HG03097 (cell line): Measurements from ENCODE around the gene IRF4.

ENCODE experiments used
- ATAC-seq: cut with Tn5 transposase; IDR thresholded peaks from one replicate; pipeline ENCODE4 v1.9.1; 2021; ENCODE audit not compliant: unreplicated experiment, low FRiP score

The IRF4 gene

DNA sequence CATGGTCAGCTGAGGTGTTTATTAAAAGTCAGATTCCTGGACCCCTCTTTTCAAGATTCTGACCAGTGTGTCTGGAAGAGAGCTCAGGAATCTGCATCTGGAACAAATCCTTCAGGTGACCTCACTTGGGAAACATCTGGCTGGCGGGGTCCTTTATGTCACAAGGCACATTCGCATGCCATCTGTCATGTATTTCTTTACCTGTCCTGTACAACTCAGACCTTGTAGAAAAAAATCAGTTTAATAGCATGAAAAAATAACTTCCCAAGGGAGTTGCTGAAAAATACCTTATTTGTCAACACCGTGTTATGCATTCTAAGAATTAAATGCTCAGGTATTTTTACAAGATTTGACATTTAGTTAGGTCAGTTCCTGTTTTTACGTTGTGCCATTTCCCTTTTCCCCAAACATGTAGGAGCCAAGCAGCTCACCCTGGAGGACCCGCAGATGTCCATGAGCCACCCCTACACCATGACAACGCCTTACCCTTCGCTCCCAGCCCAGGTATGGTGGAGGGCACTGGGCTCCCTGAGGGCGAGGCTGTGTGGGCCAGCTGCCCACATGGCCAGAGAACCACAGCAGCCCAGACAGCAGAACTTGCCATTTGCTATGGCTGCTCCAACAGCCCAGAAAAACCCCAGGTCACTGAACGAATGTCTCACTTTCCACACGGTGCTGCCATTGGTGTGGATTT lies 4.0 kb downstream of the IRF4 start:
- no peak for ATAC-seq

DNA sequence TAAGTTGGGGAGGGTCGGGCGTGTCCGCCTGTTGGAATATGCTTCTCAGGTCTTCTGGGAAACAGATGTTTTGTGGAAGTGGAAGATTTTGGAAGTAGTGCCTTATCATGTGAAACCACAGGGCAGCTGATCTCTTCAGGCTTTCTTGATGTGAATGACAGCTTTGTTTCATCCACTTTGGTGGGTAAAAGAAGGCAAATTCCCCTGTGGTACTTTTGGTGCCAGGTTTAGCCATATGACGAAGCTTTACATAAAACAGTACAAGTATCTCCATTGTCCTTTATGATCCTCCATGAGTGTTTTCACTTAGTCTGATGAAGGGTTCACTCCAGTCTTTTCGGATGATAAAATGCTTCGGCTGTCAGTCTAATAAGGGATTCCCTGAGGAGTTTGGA lies 4.6 kb downstream of the IRF4 start:
- ATAC-seq, result no peak

- no peak for ATAC-seq
These were observed 5.5 kb downstream of the IRF4 start for GRCh38 chr6:397056-397455.

GRCh38 chr6:397604-398003 lies 6.1 kb downstream of the IRF4 start:
- no peak for ATAC-seq

GRCh38 chr6:398065-398464 lies 6.5 kb downstream of the IRF4 start:
- no peak for ATAC-seq

DNA sequence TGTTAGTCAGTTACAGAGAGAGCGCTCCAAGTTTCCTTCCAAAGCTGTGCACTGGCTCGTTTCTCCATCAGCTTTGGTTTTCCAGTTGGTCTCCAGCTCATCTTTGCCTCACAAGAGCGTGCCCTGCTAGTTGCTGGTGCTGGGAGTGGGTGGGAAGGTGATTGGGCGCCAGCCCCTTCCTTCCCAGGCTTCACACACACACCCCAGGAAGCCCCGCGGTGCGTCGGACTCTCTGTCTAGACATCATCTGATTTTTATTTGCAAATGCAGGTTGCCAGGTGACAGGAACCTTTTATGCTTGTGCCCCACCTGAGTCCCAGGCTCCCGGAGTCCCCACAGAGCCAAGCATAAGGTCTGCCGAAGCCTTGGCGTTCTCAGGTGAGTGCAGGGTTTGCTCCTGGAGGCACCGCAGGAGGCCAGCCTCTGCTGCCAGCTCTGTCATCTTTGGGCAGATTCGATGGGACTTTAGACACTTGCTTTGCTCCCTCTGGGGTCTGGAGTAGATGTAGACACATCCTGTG lies 7.1 kb downstream of the IRF4 start:
- ATAC-seq, result no peak

GRCh38 chr6:399785-400534 lies 8.4 kb downstream of the IRF4 start:
- no peak for ATAC-seq

GRCh38 chr6:400815-401214 lies 9.3 kb downstream of the IRF4 start:
- no peak for ATAC-seq

- no peak for ATAC-seq
These were observed 9.9 kb downstream of the IRF4 start for GRCh38 chr6:401239-401993.

- no peak for ATAC-seq
These were observed 10.6 kb downstream of the IRF4 start for GRCh38 chr6:401994-402640.

- no peak for ATAC-seq
These were observed 11.5 kb downstream of the IRF4 start for GRCh38 chr6:402901-403658.

- no peak for ATAC-seq
These were observed 12.4 kb downstream of the IRF4 start for GRCh38 chr6:403659-404655.

DNA sequence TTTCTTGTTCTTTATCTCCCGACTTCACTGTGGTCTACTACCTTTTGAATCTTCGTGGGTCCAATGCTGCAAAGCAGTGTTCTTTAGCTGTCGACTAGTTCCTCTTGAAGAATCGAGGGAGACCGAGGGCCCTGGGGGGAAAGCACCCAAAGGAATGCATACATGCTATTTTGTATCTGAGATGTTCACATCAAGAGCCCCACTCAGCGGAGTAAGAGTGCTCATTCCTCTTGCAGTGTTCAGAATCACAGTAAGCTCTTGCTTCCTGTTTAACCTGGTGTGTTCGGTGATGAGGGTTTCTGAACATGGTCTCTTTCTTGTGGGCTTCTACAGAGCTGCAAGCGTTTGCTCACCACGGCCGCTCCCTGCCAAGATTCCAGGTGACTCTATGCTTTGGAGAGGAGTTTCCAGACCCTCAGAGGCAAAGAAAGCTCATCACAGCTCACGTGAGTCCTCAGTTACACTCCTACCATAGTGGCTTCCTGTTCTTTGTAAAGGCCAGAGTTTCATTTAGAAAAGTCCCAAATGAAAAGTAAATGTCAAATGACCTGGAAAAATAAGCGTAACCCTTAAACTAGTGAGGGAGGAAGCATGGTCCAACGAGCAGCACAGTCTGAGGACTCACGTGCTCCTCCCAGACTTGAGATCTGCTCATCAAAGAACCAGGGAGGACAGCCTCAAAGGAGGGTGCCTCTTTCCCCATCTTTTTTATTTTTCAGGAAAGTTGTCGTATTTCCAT lies 13.3 kb downstream of the IRF4 start:
- ATAC-seq, result no peak

DNA sequence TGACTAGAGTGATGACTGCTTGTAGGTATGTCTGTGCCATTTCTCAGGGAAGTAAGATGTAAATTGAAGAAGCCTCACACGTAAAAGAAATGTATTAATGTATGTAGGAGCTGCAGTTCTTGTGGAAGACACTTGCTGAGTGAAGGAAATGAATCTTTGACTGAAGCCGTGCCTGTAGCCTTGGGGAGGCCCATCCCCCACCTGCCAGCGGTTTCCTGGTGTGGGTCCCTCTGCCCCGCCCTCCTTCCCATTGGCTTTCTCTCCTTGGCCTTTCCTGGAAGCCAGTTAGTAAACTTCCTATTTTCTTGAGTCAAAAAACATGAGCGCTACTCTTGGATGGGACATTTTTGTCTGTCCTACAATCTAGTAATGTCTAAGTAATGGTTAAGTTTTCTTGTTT lies 16.6 kb downstream of the IRF4 start:
- no peak for ATAC-seq

DNA sequence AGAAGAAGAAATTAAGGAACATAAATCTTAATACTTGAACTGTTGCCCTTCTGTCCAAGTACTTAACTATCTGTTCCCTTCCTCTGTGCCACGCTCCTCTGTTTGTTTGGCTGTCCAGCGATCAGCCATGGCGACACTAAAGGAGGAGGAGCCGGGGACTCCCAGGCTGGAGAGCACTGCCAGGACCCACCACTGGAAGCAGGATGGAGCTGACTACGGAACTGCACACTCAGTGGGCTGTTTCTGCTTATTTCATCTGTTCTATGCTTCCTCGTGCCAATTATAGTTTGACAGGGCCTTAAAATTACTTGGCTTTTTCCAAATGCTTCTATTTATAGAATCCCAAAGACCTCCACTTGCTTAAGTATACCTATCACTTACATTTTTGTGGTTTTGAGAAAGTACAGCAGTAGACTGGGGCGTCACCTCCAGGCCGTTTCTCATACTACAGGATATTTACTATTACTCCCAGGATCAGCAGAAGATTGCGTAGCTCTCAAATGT lies 17.1 kb downstream of the IRF4 start:
- ATAC-seq, result no peak

GRCh38 chr6:409370-409972 lies 17.9 kb downstream of the IRF4 start:
- ATAC-seq, result no peak

- no peak for ATAC-seq
These were observed 19.2 kb downstream of the IRF4 start for GRCh38 chr6:410555-411395.
